CD4-positive, alpha-beta T cell treated with Interleukin-15 for 4 hours (primary cell): Measurements from ENCODE around the gene CPT1C.

Source experiments
- DNase-seq: peaks from one replicate; pipeline ENCODE4 v3.0.0-alpha.2; 2020; ENCODE audit warnings: low spot score

Gene CPT1C

DNA sequence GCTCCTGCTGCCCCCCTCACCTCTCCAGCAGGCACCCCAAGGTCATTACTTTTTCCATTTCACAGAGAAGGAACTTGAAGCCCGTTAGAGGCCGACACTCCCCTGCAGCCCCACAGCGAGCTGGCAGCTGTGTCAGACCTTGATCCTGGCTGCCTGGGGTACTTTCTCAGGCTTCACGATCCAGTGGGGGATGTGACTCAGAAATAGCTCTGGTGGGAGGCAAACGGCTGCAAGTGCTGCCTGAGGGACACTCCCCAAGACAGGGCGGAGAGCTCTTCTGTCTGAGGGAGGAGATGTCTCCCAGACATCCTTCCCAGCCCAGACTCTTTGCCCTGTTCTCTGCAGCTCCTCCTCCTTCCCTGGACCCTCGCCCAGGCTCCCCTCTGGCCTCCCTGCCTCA, 67.4 kb downstream of the CPT1C start:
- no peak for DNase-seq

DNA sequence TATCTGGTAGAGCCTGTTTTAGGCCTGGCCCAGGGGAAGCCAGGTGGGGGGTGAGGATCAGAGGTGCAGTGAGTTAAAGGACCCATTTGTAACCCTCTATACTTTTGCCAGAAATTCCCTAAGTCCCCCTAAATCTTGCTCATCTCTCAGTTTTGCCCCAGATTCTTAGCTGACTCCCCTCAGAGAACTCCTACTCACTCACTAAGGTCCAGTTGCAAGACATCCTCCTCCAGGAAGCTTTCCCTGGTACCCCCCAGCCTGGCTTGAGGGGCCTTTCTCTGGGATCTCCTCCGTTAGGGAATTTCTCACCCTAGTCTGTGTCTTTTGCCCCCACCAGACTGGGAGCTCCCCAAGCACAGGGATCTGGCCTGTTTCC, 70.3 kb downstream of the CPT1C start:
- no peak for DNase-seq

GRCh38 chr19:49761625-49762311, 70.9 kb downstream of the CPT1C start:
- no peak for DNase-seq

DNA sequence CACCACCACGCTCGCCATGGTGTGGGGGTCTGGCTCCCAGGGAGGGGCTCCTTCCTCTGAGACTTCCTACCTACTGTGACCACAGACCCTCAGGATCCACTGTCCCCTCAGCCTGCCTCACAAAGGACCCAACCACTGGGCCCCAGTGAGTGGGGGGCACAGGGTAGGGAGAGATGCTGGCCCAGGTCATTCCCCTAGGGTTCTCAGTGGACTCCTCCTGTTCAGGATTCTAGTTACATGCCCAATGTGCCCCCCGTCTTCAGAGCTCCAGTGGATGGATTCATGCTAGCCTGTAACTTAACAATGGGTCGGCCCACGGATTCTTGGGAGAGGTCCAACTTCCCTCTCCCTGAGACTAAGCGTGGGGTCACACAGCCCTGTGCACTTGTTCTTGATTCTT, 72.3 kb downstream of the CPT1C start, which contains the start of gene TSKS:
Gene TSKS (minus strand): TSS at position 77 of the 400 bp plus-strand sequence. CDS start 59 bp downstream, at position 18.
- no peak for DNase-seq
